ENCODE data around the gene AFDN. TPM values are rescaled to one million over a fixed set of nuclear protein-coding genes. Genes with fewer than 3 reads are reported as not detected.
"Not testable (repeated sequence)": the region's sequence is repeated elsewhere in the genome, so short reads cannot be mapped to it uniquely, and the experiment has no call there.

Gene AFDN
- total RNA-seq, 1 experiment from 2014 or later, result 182 TPM

DNA sequence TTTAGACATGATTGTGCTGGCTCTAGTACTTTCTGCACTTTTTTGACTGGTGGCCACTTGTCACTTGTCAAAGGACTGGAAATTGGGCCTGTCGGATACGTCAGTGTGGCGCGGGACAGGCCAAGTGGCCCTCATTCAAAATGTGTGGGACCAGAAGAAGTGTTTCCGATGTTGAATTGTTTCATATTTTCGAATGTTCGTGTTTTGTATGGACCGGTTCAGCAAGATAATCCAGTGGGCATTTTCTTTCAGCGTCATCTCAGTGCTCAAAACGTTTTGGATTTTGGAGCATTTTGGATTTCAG is 174.3 kb downstream of the AFDN start:
- no peaks in the 10 kb centered on the region for H3K27me3 Mint-ChIP-seq (ENCODE audit: low read depth)
- no peak for DNase-seq (ENCODE audit: low spot score)
- peaks cover 11% of the 10 kb centered on the region for H3K4me1 Mint-ChIP-seq
- TF ChIP-seq TCF7 (CRISPR knock-in tag; IDR thresholded peaks at IDR 0.05; ENCODE audit: low read depth) (no peak), ATF6 (CRISPR knock-in tag; IDR thresholded peaks at IDR 0.05) (no peak), ZNF232 (CRISPR knock-in tag; IDR thresholded peaks at IDR 0.05) (no peak)
- TF ChIP-seq, protein P1, sequence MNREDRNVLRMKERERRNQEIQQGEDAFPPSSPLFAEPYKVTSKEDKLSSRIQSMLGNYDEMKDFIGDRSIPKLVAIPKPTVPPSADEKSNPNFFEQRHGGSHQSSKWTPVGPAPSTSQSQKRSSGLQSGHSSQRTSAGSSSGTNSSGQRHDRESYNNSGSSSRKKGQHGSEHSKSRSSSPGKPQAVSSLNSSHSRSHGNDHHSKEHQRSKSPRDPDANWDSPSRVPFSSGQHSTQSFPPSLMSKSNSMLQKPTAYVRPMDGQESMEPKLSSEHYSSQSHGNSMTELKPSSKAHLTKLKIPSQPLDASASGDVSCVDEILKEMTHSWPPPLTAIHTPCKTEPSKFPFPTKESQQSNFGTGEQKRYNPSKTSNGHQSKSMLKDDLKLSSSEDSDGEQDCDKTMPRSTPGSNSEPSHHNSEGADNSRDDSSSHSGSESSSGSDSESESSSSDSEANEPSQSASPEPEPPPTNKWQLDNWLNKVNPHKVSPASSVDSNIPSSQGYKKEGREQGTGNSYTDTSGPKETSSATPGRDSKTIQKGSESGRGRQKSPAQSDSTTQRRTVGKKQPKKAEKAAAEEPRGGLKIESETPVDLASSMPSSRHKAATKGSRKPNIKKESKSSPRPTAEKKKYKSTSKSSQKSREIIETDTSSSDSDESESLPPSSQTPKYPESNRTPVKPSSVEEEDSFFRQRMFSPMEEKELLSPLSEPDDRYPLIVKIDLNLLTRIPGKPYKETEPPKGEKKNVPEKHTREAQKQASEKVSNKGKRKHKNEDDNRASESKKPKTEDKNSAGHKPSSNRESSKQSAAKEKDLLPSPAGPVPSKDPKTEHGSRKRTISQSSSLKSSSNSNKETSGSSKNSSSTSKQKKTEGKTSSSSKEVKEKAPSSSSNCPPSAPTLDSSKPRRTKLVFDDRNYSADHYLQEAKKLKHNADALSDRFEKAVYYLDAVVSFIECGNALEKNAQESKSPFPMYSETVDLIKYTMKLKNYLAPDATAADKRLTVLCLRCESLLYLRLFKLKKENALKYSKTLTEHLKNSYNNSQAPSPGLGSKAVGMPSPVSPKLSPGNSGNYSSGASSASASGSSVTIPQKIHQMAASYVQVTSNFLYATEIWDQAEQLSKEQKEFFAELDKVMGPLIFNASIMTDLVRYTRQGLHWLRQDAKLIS (CRISPR knock-in tag; IDR thresholded peaks at IDR 0.05; ENCODE audit: borderline replicate concordance), result no peak
- no peak for ATAC-seq
- H3K27ac Mint-ChIP-seq, result no peak overlapping the region
- peaks cover 26% of the 10 kb centered on the region for H3K9me3 Mint-ChIP-seq
- no peak overlapping the region for H3K4me3 Mint-ChIP-seq
- ChIA-PET CTCF (no interaction called here), POLR2A (no interaction called here)
- peaks cover 9% of the 10 kb centered on the region; the same call in 1 of the 2 replicates for H3K36me3 Mint-ChIP-seq

- H3K27me3 Mint-ChIP-seq (ENCODE audit: low read depth); H3K27ac Mint-ChIP-seq; DNase-seq (ENCODE audit: low spot score); H3K36me3 Mint-ChIP-seq; POLR2A ChIA-PET; CTCF ChIA-PET; ATAC-seq; H3K4me3 Mint-ChIP-seq: not testable (repeated sequence)
- Mint-ChIP-seq H3K9me3 (peaks cover 26% of the 10 kb centered on the region), H3K4me1 (peaks cover 11% of the 10 kb centered on the region)
These were observed 174.8 kb downstream of the AFDN start for GRCh38 chr6:168001514-168001913.

DNA sequence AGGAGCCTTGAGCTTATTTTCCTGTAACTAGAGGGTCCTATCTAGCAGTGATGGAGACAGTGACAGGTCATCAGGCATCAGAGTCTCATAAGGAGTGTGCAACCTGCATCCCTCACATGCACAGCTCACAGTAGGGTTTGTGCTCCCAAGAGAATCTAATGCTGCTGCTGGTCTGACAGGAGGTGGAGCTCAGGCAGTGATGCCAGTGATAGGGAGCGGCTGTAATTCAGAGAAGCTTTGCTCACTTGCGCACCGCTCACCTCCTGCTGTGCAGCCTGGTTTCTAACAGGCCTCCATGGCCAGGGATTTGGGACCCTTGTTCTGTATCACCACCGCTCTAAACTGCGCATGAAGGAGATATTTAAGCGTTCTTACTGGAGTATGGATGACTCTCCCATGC is 176.1 kb downstream of the AFDN start:
- Mint-ChIP-seq H3K9me3 (peaks cover 26% of the 10 kb centered on the region), H3K27ac (no peak overlapping the region), H3K4me3 (no peak overlapping the region), H3K4me1 (peaks cover 8% of the 10 kb centered on the region), H3K27me3 (ENCODE audit: low read depth) (no peaks in the 10 kb centered on the region), H3K36me3 (peaks cover 9% of the 10 kb centered on the region; the same call in 1 of the 2 replicates)
- TF ChIP-seq MXD4 (CRISPR knock-in tag; IDR thresholded peaks at IDR 0.05; ENCODE audit: borderline replicate concordance), result no peak
- no peak for TF ChIP-seq ZNF396 (CRISPR knock-in tag; IDR thresholded peaks at IDR 0.05; ENCODE audit: borderline replicate concordance)
- TF ChIP-seq HMGA2 (CRISPR knock-in tag; IDR thresholded peaks at IDR 0.05), result no peak
- TF ChIP-seq IRF2 (CRISPR knock-in tag; IDR thresholded peaks at IDR 0.05; ENCODE audit: borderline replicate concordance, low read depth), result no peak
- no peak for TF ChIP-seq NR1H2 (CRISPR knock-in tag; IDR thresholded peaks at IDR 0.05)
- TF ChIP-seq, protein P2, sequence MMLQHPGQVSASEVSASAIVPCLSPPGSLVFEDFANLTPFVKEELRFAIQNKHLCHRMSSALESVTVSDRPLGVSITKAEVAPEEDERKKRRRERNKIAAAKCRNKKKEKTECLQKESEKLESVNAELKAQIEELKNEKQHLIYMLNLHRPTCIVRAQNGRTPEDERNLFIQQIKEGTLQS (CRISPR knock-in tag; conservative IDR thresholded peaks at IDR 0.05), result no peak
- no peak for TF ChIP-seq SP1 (CRISPR knock-in tag; conservative IDR thresholded peaks at IDR 0.05)
- TF ChIP-seq ZNF281 (CRISPR knock-in tag; IDR thresholded peaks at IDR 0.05), result no peak
- no peak for TF ChIP-seq HMGXB4 (CRISPR knock-in tag; IDR thresholded peaks at IDR 0.05)
- no peak for TF ChIP-seq ATF1 (CRISPR knock-in tag; IDR thresholded peaks at IDR 0.05)
- no peak for TF ChIP-seq TP53 (CRISPR knock-in tag; IDR thresholded peaks at IDR 0.05)
- ATAC-seq (no peak), DNase-seq (ENCODE audit: low spot score) (no peak)
- ChIA-PET CTCF (interaction anchor here (0.7 kb wide), 1 partner anchor 100 kb away, joined by 3 read pairs; no protein-coding TSS in a partner anchor), POLR2A (no interaction called here)
